AG08395 (cell line): ENCODE results near the gene SULT1C3.
"Not testable (repeated sequence)": the region's sequence is repeated elsewhere in the genome, so short reads cannot be mapped to it uniquely, and the experiment has no call there.

Experiments
- DNase-seq: peaks from one replicate; pipeline ENCODE4 v3.0.0; 2012; ENCODE audit warnings: mixed read lengths, low spot score

Gene SULT1C3

DNA sequence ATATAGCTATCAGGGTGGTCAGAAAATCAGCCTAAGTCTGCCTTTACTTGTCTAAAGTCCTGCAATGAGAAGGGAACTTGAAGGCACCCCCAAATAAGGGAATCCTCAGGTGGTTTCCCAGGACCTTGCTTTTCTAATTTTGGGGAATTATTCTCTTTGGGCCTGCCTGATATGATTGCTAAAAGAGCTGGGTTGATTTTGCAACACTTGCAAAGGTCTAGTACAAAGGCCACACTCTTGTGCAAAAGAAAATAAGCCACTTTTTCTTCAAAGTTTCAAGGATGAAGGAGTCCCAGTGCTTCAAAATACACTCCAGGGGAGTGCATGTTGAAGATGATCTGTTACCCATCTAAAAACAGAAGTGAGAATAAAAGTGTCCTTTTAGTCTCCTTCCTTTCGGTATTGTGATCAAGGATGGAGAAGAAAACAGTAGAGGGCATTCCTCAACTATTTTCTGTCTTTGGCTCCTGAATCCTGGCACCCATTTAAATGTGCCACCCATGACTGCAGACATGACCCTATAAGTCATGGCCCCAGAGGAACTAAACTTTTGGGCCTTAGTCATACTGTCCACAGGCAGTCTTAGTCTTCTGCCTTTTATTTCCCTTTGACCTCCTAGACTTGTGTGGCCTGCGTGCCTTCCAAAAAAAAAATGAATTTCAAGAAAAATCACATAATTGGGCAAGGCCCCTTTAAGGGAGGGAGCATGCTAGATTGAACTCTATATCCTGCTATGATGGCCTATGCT, 5.1 kb downstream of the SULT1C3 start:
- no peak for DNase-seq

DNA sequence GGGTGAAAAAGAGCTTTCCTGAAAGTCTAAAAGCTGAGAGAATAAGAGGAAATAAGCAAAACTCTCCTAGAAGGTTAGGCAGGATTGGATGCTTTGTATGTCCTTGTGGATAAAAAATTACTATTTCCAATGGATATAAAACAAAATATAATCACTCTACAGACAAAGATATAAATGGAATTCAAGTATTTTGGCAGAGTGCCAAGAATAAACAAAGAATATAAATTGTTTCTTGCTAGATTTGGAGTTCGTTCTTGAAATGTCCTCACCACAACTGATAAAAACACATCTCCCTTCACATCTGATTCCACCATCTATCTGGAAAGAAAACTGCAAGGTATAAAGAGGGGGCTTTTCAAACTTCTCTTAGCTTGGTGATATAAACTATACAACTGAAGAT, 13.3 kb downstream of the SULT1C3 start:
- no peak for DNase-seq

- DNase-seq = no peak
Observed at GRCh38 chr2:108257757-108258331, 18.1 kb downstream of the SULT1C3 start.

GRCh38 chr2:108260773-108261172, 21.0 kb downstream of the SULT1C3 start:
- DNase-seq = no peak

DNA sequence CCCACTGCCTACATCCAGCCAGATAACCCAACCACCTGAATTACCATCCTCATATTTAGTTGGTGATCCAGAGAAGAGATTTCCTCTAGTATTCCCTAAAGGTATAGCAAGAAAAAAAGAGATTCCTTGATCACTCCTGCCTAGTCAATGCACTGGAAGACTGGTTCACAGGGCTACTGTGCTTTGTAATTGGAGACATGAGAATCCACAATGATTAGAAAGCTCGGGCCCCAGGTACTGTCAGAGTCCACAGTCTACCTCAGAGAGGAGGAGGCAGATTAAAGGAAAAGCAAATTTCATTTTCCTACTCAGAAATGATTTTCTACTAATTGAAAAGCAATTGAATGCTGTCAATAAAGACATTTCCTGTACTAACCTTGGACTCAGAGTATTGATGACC, 22.3 kb downstream of the SULT1C3 start:
- DNase-seq = no peak

DNA sequence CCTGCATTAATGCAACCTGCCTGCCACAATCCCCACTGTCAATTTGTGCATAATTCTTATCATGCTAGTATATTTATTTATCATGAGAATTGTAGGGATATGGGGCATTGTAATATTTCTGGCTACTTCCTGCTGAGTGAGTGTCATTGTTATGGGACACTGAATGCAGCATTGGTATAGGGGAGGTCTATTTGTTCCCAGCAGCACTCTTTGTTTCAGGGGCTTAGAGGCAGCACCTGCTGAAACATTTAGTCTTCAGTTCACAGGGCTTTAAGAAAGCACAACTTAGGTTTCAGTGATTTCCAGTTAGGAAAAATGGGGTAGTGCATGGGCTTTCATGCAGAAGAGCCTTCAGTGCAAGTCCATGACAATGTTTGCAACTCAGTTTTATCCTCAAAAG, 23.6 kb downstream of the SULT1C3 start:
- DNase-seq = no peak

- DNase-seq = no peak
Observed at GRCh38 chr2:108266218-108266617, 26.4 kb downstream of the SULT1C3 start.

- no peak for DNase-seq
Observed at GRCh38 chr2:108267101-108267500, 27.3 kb downstream of the SULT1C3 start.

GRCh38 chr2:108268001-108268400, 28.2 kb downstream of the SULT1C3 start:
- DNase-seq = peak; percentile 26

- DNase-seq = no peak
Observed at GRCh38 chr2:108270346-108270745, 30.6 kb downstream of the SULT1C3 start.

DNA sequence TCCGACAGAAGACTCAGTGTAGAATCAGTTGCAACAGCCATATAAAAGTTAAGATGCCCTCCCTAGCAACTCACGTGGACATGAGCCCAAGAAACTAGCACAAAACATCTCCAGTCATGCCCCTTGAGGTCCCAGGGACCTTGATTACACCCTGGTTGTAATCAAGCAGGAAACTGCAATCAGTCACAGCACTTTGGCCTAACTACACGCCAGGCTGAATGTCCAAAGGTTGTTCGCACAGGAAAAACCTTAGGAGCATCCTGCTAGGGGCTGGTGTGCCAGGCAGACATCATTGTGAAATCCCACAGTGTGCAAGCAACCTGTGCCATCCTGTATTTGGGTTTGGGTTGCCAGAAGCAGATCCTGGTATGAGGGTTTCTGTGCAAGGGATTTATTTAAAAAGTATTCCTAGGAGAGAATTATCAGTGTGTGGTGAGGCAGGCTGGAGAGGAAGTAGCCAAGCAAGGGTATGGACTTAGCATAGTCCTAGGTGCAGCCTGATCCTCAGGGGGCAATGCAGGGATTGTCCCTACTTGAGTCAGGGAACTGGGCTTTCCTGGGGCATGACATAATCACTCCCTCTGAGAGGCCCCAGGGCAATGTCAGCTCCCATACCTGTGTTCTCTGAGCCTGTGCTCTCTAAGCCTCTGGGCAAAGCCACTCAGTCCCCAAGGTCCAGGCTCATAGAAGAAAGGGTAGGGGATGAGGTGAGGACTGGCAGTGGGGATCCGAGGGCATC, 31.2 kb downstream of the SULT1C3 start:
- no peak for DNase-seq

GRCh38 chr2:108271691-108272253, 32.0 kb downstream of the SULT1C3 start:
- DNase-seq = peak; percentile 7

- no peak for DNase-seq
Observed at GRCh38 chr2:108278631-108279030, 38.9 kb downstream of the SULT1C3 start.

DNA sequence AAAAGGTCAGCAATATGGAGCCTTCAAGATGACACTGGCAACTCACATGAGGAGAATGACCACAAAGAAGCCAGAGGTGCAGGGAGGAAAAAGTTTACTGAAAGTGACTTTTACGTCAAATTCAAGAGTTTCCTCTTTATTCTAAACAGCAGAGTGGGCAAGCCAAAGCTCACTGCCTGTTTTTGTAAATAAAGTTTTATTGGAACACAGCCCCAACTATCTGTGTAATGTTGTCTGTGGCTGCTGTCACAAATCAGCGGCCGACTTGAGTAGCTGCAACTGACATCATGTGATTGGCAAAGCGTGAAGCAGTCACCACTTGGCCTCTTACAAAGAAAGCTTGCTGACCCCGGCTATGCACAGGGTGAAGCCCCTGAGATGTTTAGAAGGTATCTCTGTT, 39.7 kb downstream of the SULT1C3 start:
- DNase-seq = no peak

DNA sequence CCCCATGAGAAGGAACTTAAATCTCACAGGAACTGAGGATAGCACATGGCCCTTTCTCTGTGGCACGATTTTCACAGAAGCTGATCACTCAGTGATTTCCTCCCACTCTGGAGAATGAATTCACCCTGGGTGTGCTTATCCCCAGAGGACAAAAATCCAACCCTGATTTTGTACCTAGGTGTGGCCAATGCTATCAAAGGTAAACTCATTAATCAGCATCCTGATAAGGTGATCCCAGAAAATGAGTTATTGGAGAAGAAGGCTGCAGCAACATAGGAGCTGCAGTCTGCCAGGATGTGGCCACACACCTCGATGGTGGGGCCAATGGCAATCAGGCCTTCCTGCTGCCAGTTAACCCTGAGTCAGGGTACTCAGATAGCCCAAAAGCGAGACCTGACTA, 40.7 kb downstream of the SULT1C3 start:
- no peak for DNase-seq

- DNase-seq = not testable (repeated sequence)
Observed at GRCh38 chr2:108284566-108284965, 44.8 kb downstream of the SULT1C3 start.

DNA sequence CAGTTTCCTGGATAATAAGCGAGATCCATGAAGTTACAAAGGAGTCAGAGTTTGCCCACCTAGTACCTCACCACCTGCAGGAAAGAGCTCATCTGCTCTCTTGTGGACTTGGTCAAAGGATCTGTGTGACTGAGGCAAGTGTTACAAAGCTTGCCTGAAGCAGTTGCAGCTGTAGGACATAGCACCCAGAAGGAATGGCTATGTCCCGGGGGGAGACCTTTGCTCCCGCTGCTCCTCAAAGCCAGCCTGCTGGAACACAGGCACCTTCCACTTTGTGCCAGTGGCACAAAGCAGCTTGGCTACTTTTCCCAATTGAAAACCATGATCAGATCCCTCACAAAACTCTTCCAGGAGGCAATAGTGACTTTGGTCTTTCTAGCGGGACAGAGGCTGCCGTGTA, 45.8 kb downstream of the SULT1C3 start:
- DNase-seq = no peak

DNA sequence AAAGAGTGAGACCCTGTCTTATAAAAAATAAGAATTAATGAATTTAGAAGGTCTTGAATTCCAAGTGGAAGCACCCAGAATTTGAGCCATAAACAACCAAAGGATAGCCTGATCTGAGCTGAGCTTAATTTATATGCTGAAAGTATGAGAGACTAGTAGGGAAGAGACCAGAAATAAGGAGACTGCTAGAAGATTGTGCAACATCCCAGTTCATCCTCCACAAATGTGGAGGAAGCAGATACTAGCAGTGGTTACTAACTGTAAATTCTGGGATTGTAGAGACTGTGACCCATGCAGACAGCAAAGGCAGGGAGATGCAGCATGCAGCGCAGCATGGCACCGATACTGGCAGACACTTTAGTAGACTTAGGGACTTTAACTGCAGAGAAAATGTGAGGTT, 47.4 kb downstream of the SULT1C3 start:
- DNase-seq = no peak

- DNase-seq = peak; percentile 11
Observed at GRCh38 chr2:108288534-108289106, 48.9 kb downstream of the SULT1C3 start, which contains the start of gene SULT1C2. TSS of gene SULT1C2 (plus strand) at chr2:108288895. CDS start at chr2:108293668, 4,773 bp downstream.

- DNase-seq = no peak
Observed at GRCh38 chr2:108293850-108294249, 54.1 kb downstream of the SULT1C3 start.

DNA sequence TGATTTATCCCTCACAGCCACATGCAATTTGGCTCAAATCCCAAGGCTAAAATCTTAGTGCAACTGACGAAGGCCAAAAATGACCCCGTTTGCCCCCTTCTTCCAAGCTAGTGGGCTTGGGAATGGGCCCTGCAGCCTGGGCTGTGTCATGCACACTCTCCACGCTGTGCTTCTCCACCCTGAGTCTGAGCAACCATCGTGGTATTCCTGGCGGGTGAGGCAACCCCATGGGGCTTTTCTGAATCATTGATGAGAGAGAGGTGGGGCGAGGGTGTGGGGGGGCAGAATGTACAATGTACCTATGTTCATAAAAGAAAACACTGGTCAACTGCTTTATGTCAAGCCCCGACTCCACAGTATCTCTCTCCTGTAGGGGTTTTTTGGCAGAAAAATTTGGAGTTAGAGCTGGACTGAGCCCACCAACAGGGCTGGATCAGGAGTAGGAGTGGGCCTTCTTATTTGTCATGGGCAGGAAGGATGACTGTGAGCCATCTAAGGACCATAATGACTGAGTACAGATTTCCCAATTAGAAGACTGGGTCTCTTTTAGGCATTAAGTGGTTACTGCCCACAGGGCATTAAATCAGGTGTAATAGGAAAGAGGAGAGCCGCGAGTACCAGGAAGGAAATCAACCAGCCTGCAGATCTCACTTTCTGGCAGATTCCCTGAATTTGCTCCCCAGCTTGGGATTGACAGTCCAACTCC, 57.8 kb downstream of the SULT1C3 start:
- peak; percentile 84 for DNase-seq

GRCh38 chr2:108301558-108301957, 61.8 kb downstream of the SULT1C3 start:
- no peak for DNase-seq
